ENCODE results near the gene SV2A.
"Not testable (repeated sequence)": the region's sequence is repeated elsewhere in the genome, so short reads cannot be mapped to it uniquely, and the experiment has no call there.

Gene SV2A

GRCh38 chr1:149888247-149888998 is 29.2 kb downstream of the SV2A start:
- H3K4me3 ChIP-seq (replicated peaks in 1 of 2; ENCODE audit: low read depth in 2 of 2, low read length in 2 of 2): peak overlapping the region; percentile 55 to 71
- DNase-seq (ENCODE audit: low read depth in 2 of 2): peak; percentile 93 to 95
- peak; percentile 60 for TF ChIP-seq CTCF (IDR thresholded peaks at IDR 0.05; ENCODE audit: low read depth, low read length)

- peak; percentile 99 for DNase-seq (ENCODE audit: low read depth in 2 of 2)
- H3K4me3 ChIP-seq (replicated peaks in 1 of 2; ENCODE audit: low read depth in 2 of 2, low read length in 2 of 2): peak overlapping the region; percentile 63 to 71
- no peak for TF ChIP-seq CTCF (IDR thresholded peaks at IDR 0.05; ENCODE audit: low read depth, low read length)
These were observed 30.0 kb downstream of the SV2A start for GRCh38 chr1:149887456-149888246.

DNA sequence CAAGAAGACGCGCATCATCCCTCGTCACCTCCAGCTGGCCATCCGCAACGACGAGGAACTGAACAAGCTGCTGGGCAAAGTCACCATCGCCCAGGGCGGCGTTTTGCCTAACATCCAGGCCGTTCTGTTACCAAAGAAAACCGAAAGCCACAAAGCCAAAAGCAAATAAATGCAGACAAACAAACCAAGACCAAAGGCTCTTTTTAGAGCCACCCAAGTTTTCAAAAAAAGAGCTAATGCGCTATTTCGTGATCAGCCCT is 30.5 kb downstream of the SV2A start:
- not testable (repeated sequence) for DNase-seq (ENCODE audit: low read depth in 2 of 2)
- H3K4me3 ChIP-seq (replicated peaks in 1 of 2; ENCODE audit: low read depth in 2 of 2, low read length in 2 of 2): peak overlapping the region; percentile 63 to 71

GRCh38 chr1:149886396-149887195 is 31.0 kb downstream of the SV2A start:
- DNase-seq (ENCODE audit: low read depth in 2 of 2): peak; percentile 100
- peak overlapping the region; percentile 66 to 71 for H3K4me3 ChIP-seq (replicated peaks in 1 of 2; ENCODE audit: low read depth in 2 of 2, low read length in 2 of 2)
- TF ChIP-seq CTCF (IDR thresholded peaks at IDR 0.05; ENCODE audit: low read depth, low read length): no peak

DNA sequence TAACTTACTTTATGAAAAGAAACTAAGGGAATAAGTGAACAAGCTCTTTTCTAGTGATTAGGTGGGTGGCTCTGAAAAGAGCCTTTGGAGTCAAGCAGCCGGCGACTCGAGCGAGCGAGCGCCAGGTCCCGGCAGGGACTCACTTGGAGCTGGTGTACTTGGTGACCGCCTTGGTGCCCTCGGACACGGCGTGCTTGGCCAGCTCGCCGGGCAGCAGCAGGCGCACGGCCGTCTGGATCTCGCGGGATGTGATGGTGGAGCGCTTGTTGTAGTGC is 31.6 kb downstream of the SV2A start:
- H3K4me3 ChIP-seq (replicated peaks in 1 of 2; ENCODE audit: low read depth in 2 of 2, low read length in 2 of 2): peak overlapping the region; percentile 66 to 71

GRCh38 chr1:149885339-149886120 is 32.1 kb downstream of the SV2A start:
- H3K4me3 ChIP-seq (replicated peaks in 1 of 2; ENCODE audit: low read depth in 2 of 2, low read length in 2 of 2): peak overlapping the region; percentile 66 to 71
- no peak for TF ChIP-seq CTCF (IDR thresholded peaks at IDR 0.05; ENCODE audit: low read depth, low read length)
- DNase-seq (ENCODE audit: low read depth in 2 of 2): peak; percentile 84 to 92

More for the DNA sequence above, 31.6 kb downstream of the SV2A start:
- DNase-seq (ENCODE audit: low read depth in 2 of 2): peak in 1 of 2 donors; percentile 46

DNA sequence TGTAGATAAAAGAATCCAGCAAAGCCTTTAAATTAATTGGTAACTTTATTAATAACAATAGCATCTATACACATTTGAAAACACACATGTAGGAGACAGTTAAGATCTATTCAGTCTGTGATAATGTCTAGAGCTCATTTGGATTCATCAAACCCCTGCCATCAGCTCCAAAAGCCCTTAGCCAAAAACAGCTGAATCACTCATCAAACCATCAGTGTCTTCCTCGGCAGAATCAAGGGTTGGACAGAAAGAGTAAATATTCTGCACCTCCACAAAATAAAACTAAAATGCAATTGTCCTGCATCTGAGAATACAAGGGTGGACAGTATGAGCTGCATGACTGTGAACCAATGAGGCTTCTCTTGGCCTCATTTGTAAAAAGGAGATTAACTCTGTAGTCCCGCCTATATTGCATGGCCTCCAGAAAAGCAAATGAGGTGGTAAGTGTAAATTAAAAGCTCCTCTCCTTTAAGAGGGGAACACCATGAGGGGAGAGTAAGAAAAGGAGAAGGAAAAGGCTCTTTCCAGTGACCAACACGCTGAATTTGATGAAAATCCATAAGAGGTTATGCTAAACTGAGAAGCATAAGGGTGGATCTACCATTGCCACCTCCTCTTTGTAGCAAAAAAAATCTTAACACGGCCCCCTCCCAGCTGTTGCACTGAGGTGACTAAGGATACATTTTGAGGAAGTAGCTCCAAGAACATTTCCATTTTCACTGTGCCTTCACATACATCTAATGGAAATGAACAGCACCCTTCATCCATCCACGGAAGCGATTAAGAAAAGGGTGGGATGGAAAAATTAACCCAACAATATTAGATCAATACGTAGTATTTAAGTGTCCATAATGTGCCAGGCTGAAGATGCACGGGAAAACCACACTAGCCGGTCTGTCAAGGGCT is 33.0 kb downstream of the SV2A start:
- DNase-seq (ENCODE audit: low read depth in 2 of 2): peak; percentile 33 to 51
- no peak for TF ChIP-seq CTCF (IDR thresholded peaks at IDR 0.05; ENCODE audit: low read depth, low read length)
- H3K4me3 ChIP-seq (replicated peaks in 1 of 2; ENCODE audit: low read depth in 2 of 2, low read length in 2 of 2): peak overlapping the region; percentile 66 to 71
